ENCODE measurements around the gene CPZ. TPM values are rescaled to one million over a fixed set of nuclear protein-coding genes. Genes with fewer than 3 reads are reported as not detected.

Gene CPZ
- total RNA-seq, 4 donors from 2014 or later, result 0.42 to 2.7 (median 2.2) TPM

DNA sequence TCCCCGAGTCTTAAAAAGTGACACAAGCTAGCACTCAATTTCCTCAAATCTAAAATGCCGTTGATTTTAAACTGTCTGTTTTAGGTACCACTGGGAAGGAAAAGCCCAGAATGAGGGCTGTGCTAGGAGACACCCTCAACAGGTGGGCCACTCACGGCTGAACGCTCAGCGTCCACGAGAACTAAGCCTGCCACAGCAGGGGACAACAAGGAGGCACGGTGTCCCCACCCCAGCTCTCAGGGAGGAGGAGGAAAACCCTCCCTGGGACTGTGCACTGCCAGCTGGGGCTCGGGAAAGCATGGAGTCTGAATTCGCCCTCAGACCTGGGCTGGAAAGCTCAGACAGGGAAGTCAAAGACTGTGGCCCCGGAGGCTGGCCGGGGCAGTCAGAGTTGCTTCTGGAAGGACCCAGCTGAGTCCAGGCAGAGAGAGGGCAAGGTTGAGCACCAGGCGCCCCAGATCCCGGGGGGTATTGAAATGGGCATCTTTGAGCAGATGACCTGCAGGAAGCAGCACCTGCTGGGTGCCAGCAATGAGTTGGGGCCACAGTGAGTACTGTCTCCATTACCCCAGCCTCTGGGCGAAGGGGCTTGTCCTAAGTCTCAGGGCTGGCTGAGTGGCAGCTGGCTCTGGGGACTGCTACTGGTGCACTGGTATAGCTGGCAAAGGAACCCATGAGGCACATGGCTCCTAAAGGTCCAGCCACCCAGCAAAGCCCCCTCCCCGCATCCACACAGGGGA, 769 bp upstream of the CPZ start:
- Histone ChIP-seq H3K4me3 (no peak overlapping the region), H3K36me3 (no peaks in the 10 kb centered on the region), H3K27me3 (peaks cover 0 to 77% (median 16%) of the 10 kb centered on the region in 4 donors), H3K4me1 (peaks cover 5 to 22% (median 21%) of the 10 kb centered on the region in 4 donors), H3K9me3 (no peaks in the 10 kb centered on the region), H3K27ac (replicated peaks in 1 of 4) (no peak overlapping the region)
- DNase-seq (ENCODE audit: extremely low spot score), result no peak
- WGBS, result 64% methylated on average over 11 of the region's 15 CpGs
- intact Hi-C loops (cut with DNase I), result loop anchor here (5.0 to 10.0 kb wide), 3 partner anchors 57 to 349 kb away; no protein-coding TSS in a partner anchor
- TF ChIP-seq, protein P1, sequence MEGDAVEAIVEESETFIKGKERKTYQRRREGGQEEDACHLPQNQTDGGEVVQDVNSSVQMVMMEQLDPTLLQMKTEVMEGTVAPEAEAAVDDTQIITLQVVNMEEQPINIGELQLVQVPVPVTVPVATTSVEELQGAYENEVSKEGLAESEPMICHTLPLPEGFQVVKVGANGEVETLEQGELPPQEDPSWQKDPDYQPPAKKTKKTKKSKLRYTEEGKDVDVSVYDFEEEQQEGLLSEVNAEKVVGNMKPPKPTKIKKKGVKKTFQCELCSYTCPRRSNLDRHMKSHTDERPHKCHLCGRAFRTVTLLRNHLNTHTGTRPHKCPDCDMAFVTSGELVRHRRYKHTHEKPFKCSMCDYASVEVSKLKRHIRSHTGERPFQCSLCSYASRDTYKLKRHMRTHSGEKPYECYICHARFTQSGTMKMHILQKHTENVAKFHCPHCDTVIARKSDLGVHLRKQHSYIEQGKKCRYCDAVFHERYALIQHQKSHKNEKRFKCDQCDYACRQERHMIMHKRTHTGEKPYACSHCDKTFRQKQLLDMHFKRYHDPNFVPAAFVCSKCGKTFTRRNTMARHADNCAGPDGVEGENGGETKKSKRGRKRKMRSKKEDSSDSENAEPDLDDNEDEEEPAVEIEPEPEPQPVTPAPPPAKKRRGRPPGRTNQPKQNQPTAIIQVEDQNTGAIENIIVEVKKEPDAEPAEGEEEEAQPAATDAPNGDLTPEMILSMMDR (IDR thresholded peaks at IDR 0.05), result no peak
- TF ChIP-seq POLR2A (IDR thresholded peaks at IDR 0.05; ENCODE audit: low read depth) (no peak), EP300 (IDR thresholded peaks at IDR 0.05) (no peak), POLR2AphosphoS5 (IDR thresholded peaks at IDR 0.05) (no peak)

DNA sequence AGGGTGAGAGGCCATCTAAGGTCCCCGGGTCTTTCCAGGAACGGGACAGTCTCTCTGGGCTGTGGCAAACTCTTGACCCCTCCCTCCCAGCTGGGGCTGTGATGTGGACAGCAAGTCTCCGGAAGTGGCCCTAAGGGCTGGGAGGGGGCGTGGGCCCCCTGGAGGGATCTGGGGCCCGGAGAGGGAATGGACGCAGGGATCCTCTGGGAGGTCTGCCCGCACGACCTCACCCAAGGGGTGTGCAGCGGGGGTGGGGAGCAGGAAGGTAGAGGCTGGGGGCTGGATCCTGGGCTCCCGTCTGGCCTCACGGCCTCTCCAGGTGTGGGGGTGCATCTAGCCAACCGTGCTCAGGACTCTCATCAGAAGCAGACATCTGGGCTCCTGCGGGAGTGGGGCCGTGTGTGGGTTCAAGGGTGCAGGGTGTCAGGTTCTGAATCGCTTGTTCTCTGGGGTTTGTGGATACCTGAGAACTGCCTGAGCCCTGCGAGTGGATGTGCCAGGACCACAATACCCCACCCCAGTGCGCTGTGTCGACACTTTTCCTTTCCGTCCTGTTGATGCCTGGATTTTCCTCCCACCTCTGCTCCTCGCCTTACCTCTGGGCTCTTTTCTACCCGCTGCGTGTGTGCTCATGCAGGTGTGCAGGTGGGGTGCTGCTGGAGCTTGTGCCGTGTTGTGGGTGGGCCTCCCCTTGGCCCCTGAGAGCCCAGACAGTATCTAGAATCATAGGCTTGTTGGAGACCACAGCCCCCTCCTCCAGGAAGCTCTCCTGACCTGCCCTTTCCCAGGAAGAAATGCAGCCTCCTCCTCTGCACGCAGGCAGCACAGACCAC, 915 bp downstream of the CPZ start:
- no peak for DNase-seq (ENCODE audit: extremely low spot score)
- peaks cover 5 to 22% (median 21%) of the 10 kb centered on the region in 4 donors for H3K4me1 ChIP-seq
- WGBS, result 45% methylated on average over 13 of the region's 24 CpGs
- TF ChIP-seq EP300 (IDR thresholded peaks at IDR 0.05) (no peak), POLR2AphosphoS5 (IDR thresholded peaks at IDR 0.05) (no peak), POLR2A (IDR thresholded peaks at IDR 0.05; ENCODE audit: low read depth) (no peak)
- TF ChIP-seq, protein P1 (IDR thresholded peaks at IDR 0.05), result no peak
- H3K27ac ChIP-seq (replicated peaks in 1 of 4), result no peak overlapping the region
- H3K27me3 ChIP-seq, result peaks cover 0 to 60% (median 15%) of the 10 kb centered on the region in 4 donors
- H3K4me3 ChIP-seq, result peak overlapping the region; percentile 1 to 46 (median 30)
- intact Hi-C loops (cut with DNase I), result loop anchor here (5.0 to 10.0 kb wide), 3 partner anchors 59 to 351 kb away; no protein-coding TSS in a partner anchor
- H3K36me3 ChIP-seq, result no peaks in the 10 kb centered on the region
- H3K9me3 ChIP-seq, result no peaks in the 10 kb centered on the region

DNA sequence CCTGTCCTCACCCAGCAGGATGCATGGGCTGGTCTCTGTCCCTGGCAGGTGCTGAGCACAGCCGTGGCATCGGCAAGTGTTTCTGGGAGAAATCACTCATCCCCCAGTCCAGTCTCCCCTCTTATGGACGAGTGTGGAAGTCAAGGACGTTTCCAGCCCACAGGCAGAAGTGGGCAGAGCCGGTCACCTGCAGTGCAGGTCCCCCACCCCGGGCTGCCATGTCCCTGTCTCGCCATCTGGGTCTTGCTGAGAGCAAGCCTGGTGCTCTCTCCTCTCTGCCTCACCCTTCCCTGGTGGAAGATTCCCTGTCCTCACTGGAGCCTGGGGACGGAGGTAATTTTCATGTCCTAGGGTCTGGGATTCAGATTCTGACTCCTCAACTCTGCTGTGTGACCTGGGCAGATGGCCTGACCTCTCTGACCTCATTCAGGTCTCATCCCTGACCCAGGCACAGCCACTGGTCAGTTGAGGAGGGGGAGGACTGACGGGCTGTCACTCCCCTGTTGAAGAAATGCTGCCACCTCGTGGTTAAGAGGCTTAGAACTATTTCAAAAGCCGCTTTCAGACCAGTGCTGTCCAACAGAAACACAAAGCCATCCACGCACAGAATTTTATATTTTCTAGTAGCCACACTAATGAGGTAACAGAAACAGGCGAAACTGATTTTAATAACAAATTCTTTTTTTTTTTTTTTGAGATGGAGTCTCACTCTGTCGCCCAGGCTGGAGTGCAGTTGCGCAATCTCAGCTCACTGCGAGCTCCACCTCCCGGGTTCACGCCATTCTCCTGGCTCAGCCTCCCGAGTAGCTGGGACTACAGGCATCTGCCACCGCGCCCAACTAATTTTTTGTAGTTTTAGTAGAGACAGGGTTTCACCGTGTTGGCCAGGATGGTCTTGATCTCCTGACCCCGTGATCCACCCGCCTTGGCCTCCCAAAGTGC, 1.8 kb downstream of the CPZ start:
- Histone ChIP-seq H3K4me1 (peaks cover 5 to 22% (median 21%) of the 10 kb centered on the region in 4 donors), H3K27ac (replicated peaks in 1 of 4) (no peak overlapping the region), H3K27me3 (peaks cover 0 to 53% (median 15%) of the 10 kb centered on the region in 4 donors), H3K9me3 (no peaks in the 10 kb centered on the region), H3K36me3 (no peaks in the 10 kb centered on the region), H3K4me3 (no peak overlapping the region)
- TF ChIP-seq POLR2A (IDR thresholded peaks at IDR 0.05; ENCODE audit: low read depth) (no peak), POLR2AphosphoS5 (IDR thresholded peaks at IDR 0.05) (no peak), EP300 (IDR thresholded peaks at IDR 0.05) (no peak)
- TF ChIP-seq, protein P1 (IDR thresholded peaks at IDR 0.05), result peak; percentile 60 to 67 (median 60)
- intact Hi-C loops (cut with DNase I), result loop anchor here (5.0 to 10.0 kb wide), 3 partner anchors 60 to 352 kb away; no protein-coding TSS in a partner anchor
- WGBS, result 55% methylated on average over 22 of the region's 24 CpGs
- DNase-seq (ENCODE audit: extremely low spot score), result no peak
